GM19025 (cell line): ENCODE results near the gene BNC2.

Source experiments
- ATAC-seq: cut with Tn5 transposase; IDR thresholded peaks from one replicate; pipeline ENCODE4 v1.9.1; 2021; ENCODE audit warnings: mild to moderate bottlenecking, low read depth, moderate library complexity; ENCODE audit not compliant: unreplicated experiment

Gene BNC2

DNA sequence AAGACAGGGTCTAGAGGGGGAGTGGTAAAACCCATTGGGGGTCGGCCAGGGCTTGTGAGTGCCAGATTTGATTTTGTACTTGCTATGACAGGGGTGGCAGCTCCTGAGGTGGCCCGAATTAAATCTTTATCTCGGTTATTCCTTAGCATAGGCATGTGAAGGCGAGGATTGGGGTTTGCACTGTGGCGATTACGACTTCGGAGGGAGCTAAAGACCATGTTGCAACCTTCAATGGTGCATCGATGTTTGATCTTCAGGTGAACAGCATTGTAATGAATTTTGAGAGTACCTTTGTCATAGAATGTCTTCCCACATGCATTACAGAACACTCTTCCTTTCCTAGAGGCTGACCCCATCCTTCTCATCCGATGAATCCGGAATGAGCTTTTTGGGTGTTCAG, 433.9 kb downstream of the BNC2 start:
- no peak for ATAC-seq

DNA sequence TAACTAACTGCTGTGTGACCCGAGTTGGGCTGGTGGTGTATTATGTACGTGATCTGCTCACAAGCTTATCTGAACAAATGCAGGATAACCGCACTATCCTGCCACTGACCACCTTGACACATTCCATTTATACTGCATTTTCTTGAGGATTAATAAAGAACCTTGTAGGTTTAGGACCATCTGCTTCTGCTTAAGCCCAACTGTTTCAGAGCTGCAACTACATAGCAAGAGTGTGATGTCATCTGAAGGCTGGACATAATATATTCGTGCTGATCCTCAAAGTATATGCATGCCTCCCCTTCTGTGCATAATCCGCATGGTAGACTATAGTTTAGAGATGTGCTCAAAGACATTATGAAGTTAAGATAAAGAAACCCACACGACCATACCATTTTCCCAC, 435.9 kb downstream of the BNC2 start:
- no peak for ATAC-seq

DNA sequence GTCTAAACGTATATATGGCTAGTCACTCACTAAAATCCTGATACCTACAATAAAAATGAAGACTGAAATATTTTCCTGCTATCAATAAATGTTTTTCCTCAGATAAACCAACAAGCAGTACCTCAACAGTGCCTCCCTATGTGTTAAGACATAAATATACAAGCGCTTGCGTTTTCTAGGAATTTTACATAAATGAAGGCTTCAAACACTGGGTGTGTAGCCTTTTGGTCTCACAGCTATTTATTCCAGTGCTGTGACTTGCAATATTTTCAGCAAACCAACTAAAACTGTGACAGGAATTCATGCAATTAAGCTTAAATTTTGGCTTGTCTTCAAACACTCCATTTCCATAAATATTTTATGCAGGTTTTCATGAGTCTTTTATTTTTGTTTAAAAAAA, 437.0 kb downstream of the BNC2 start:
- no peak for ATAC-seq

DNA sequence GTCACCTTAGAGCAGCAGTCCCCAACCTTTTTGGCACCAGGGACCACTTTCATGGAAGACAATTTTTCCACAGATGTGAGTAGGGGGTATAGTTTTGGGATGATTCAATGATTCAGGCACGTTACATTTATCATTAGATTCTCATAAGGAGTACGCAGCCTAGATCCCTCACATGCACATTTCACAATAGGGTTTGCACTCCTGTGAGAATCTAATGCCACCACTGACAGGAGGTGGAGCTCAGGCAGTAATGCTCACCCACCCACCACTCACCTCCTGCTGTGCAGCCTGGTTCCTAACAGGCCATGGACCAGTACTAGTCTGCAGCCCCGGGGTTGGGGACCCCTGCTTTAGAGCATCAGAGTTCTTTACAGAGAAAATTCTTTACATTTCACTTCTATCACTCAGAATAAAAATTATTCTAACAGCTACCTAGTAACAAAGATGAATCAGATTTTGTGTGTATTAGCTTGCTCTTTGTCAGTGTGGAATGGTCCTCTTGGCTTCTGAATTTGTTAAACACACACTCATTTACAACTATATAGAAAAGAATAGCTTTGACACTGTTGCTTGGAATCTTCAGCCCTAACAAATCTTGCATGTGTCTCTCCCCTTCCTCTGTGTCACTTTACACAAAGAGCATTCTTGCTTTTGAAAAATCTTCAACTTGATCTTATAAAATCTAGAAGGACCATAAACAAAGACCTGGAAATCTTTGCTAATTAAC, 438.6 kb downstream of the BNC2 start:
- no peak for ATAC-seq

DNA sequence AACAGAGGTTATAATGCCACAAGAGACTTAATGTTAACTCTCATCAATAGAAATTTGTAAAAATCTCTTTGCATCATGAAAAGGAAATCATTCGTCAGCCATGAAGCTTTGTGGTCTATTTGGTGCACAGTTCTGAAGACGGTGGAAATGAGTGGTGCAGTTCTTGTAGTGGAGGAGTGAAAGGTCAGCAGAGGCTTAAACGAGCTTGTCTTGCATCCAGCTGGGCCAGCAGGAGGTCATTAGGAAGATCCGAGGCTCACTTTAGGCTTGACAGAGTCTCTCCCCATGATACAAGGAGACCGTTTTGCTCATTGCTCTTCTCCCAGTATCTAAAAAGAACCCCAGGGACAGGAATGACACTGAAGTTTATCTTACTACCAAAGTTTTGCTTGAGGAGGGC, 440.8 kb downstream of the BNC2 start:
- ATAC-seq = no peak

DNA sequence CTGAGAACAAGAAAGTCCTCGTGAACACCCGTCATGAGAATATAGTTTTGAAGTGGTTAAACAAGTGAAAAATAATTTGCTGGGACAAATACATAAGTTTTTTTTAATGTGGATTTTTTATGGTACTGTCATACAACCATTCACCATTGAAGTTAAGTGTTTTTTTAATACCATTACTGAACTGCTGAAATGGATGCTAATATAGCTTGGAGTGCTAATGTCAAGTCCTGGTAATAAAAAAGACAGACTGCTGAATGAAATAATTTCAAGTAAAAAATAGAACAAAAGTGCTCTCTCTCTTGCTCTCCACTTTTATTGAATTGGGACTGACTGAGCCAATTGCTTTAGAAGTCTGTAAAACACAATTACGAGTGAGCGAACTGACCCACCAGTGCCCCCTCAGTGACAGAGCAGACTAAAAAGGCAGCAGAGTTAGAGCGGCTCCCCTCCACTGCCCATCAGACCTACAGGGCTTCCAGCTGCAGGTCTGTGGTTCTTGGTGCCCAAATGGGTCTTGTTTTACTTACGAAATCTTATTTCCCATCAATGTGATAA, 442.5 kb downstream of the BNC2 start:
- no peak for ATAC-seq

DNA sequence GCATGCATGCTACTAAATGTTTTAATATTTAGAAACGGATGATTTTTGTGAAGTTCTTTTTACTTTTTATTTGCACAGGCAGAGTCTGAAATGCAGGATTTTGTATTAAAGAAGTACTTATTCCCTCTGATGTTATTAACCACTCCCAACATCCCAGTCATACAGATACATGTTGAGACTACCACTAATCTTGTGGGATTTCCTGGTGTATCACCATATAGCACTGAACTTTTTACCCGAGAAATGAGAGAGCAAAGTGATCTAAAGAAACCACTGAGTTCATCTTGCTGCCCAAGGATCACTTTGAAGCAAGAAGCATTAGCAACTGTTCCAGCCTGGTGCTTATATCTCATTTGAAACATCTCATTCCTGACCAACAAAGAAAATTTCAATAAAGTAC, 443.8 kb downstream of the BNC2 start:
- ATAC-seq = no peak

DNA sequence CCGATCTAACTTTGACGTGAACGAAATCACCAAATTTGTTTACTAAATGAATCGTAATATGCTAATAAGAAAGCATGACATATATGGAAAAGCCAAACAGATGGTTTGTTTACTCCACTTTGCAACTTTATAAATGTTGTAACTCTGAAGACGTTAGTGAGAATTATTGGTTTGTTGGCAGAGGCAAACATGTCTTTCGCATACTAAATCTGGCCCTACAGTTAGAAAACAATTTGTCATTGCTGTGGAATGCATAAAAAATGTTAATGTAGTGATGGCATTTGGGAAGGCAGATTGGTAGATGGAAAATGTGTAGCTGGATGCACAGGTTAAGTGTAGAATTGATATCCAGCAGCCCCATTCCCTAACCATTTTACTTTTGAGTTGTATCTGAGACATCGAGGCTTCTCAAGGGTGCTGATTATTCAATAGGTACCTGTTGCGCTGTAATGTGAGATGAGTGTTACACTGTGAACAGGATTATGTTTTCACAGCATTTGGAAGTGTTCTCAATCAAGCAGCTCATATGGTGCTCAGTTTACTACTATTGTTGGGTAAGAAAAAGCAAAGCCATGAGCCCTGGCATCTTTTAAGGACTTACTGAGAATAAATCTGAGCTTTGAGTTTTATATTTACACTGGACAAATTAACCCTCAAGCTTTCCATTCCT, 444.8 kb downstream of the BNC2 start:
- ATAC-seq = no peak

DNA sequence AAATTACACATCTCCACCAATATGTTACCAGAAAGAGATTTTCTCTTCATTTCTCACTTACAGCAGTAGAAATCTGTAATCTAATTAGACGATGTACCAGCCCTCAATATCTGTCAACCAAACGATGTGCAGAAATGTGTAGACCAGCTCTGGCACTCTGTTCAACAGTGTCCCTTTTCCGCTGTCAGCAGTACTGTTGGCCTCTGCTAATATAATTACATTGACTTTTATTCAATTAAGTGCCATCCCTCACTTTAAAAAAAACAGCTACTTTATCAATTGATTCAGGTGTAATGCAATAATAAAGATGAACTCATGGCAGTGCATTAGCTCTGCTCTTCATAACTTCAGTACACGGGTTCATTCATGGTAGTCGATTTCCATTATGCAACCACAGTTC, 448.4 kb downstream of the BNC2 start:
- no peak for ATAC-seq

DNA sequence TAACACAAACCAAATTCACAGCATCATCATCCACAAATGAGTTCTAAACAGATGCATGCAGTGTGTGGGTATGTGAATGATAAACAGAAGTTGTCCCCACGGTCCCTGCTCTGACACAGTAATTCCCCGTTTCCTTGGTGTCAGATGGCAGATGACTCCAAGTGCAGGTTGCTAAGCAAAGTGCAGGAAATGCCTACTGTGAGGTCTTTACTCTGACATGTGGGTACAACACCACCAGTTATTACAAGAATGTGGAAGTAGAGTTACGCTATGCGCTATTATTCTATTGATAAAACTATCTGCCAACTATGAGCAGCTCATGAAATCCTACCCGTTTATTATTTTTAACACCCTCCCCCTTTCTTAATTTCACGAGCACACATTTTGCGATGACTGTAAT, 448.9 kb downstream of the BNC2 start:
- ATAC-seq = no peak

DNA sequence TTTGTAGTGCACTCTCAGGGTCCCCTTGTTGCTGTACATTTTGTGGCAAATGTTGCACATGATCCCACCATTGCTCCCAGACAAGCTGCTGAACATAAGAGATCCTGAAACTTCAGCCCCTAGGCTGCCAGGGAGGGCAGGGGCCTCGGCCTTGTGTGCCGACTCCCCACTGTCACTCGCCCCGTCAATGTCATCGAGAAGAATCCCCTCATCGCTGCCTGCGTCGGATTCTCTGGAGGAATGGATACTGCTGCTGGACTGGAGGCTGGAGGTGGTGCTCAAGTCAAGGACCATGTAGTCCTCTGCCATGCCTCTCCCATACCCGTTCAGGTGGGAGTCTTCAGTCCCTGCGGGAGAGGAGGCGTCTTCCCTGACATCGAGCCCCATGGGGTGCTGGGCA, 451.3 kb downstream of the BNC2 start:
- ATAC-seq = no peak

DNA sequence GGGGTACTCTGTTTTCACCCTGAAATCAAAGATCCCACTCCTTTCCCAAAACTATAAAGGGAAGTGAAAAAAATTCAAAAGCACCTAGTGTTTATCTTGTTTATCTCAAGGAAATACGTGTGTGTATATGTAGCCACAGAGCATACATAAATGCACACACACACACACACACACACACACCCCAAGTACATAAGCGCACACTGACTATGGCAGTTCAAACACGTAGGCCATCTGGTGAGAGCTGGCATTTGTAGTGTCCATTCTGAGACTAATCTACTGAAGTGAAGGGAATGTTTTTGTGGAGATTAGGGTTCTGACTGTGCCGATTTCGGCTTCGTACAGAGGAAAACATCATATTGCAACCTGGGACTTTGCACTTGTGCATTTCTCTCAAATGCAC, 451.7 kb downstream of the BNC2 start:
- ATAC-seq = no peak

DNA sequence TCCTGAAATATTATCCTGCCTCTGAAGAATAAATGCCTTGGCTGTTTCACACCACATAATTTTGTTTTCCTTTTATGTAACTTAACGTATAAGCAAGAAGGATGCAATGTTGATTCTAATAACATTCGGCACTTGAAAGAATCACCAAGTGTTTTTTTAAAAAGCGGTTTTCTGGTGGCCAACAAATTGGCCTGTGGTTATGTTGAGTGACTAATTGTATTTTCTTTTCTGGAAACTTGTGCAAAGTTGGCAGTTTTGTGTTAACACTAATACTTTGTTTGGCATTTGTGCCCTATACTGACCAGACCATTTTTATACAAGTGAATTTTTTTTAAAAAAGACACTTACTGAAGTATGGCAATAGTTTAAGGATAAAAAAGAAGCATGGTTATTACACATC, 452.7 kb downstream of the BNC2 start:
- no peak for ATAC-seq

DNA sequence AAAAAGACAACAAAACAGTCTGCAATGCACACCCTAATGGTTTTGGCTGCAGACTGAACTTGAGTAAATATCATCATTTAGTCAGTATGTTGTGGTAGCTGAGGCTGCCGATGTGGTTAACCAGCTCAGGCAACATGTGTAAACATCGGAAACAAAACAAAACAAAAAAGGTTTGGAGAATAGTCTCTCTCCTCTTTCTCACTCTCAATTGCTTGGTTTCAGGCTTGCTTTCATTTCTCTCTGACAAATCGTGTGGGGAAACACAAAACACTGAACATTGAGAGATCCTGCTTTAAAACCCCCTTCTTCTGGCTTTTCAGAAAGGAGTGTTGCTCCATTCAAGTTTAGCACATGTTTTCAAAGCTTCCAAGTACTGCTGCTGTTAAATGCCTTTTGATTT, 453.3 kb downstream of the BNC2 start:
- peak; percentile 68 for ATAC-seq

DNA sequence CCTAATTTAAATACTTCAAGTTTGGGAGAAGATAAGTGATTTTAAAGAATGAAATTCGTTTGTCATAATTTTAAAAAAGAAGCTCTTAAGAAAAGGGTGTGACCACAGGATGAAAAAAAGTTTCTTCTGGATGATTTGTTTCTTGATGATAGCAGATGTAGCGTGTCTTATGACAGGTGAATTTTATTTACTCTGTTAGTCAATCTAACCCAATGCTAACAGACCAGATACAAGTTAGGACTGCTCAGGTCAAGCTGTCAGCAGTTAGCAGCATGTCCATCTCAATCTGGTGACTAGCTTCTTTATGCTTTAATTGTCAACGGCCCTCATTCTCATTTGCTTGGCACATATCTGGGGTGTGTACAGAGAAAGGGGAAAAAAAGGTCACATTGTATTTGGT, 456.0 kb downstream of the BNC2 start:
- ATAC-seq = no peak

DNA sequence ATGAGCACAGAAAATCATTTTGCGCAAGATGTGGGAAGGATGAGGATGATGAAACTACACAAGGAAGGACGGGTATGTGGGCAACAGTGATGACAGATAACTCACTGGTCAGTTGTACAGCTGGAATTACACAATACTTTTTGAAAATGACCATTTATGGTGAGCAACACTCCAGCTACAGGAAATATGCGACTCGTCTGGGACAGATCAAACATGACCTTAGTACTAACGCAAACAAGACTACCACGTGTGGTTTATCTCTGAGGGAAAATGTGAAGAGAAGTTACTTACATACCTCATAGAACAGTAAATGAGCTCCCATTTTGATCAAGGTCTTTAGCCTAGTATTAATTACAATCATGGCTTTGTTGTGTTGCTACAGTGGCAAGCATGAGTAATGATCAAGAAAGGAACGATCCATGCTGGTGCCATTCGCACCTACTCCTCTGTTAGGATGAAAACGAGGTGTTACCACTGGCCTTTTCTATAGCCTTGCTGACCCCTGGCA, 456.9 kb downstream of the BNC2 start:
- no peak for ATAC-seq

DNA sequence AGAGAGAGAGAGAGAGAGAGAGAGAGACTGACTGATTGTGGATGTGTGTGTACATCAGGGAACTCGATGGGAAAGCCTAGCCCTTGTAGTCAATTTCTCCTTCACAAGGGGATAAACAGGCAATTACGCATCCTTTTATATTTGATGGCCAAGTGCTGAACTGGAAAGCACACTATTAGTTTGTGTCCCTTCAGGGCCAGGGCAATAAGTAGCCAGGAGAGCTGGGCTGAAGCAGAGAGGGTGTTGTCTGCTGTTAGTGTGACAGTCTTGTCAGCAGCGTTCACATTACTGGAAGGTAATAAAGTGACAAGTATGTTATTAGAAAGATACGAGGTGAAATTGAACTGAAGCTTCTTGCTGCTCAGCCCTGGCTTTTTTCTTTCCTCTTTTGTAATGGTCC, 457.7 kb downstream of the BNC2 start:
- ATAC-seq = no peak

DNA sequence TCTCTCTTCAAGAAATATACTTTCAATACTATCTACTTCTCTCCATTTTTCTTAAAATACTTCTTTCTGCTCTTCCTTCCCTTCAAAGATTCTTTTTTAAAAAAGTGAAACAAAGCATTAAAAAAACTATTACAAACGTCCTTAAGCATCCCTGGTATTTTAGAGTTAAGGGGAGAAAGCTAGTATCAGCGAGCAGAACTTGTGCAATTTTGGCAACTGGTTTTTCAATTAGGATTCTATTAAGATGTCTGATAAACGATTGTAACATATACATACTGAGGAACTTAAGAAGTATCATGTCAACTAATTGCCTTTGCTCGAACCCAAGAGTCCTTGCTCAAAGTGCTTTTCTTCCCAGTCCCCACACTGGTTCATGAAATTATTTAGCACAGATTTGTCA, 459.2 kb downstream of the BNC2 start:
- ATAC-seq = no peak

DNA sequence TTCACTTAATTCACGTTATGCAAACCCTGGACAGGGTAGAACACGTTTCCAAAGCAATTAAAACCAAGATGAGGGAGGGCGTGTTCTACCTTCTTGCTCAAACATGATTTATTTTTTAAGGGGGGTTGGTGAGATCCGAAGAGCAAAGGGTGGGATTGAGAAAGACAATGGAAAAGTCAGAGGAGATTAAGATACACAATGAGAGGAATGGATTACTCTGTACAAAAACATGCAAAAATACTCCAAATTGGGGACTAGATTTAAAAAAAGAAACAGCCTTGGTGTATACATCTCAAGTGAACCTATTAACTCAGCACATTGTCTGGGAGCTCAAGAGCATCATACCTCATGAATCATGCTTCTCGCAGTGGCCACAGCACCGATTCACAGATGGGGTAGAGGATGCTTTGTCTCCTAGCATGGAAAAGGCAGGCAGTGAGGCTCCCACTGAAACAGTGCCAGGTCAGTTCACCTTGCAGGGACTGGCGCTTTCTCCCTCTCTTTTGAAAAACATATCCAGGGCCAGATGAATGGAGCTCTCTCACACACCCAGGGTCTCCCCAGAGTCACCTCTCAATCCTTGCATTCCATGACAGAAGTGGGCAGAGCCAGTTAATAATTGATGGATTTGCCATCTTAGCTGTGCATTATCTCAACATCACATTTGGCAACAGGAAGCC, 459.7 kb downstream of the BNC2 start:
- ATAC-seq = no peak

DNA sequence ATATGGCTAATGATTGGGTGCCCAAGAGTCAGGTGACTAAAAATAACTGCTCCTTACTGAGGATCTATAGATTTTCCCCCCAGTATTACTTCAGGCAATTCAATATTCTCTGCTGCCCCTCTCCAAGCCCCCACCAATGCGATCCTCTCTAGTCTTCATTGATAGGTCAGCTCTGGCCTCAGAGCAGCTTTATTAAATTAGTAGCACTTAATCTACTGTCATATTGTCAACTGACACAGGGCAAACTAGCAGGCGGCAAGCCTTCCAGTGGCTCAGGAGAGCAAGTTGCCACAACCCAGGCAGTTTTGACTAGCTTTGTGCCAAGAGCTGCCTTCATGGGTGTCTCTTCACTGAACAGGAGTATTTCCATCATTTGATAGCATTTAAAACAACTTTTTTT, 462.9 kb downstream of the BNC2 start:
- ATAC-seq = no peak

DNA sequence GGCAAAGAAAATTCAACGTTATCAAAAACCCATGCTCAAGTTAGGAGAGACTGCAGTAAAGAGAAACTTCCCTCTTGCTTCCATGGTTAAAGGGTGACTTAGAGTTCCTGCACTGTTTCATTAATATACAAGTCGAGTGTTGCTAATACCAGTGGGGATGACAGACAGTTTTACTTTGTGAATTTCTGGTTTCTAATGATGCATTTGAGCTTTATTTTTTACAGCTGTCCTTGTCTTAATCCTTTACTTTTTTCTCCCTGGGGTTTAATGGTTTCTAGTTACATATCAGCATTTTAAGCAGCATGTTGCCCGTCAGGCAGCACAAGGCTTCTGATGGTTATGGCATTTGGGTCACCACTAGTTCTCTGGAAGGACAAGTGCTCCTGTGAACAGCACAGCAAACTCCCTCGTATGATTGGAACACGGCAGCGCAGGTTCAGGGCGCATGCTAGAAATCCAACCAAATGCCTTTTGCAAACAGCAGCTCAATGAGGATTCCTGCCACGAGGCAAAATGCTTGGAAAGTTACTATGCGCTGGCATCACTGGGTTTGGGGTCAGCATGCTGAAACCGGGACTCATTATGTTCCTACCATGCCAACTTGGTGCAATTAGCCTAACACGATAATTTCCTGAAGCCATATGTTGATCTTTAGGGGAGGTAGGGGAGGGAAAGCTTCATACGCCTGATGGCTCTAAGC, 463.8 kb downstream of the BNC2 start:
- no peak for ATAC-seq
